Stimulated activated CD4-positive, alpha-beta T cell treated with anti-CD3 and anti-CD28 coated beads, Interleukin-1b, Interleukin-23, amount 100 ng/mL, for 4 hours (primary cell): ENCODE data around the gene IL32.

Source experiments
- DNase-seq, 2 donors: peaks; one replicate each; pipeline ENCODE4 v3.0.0-alpha.2; 2020; ENCODE audit warnings: low read depth in 2 of 2

The IL32 gene

GRCh38 chr16:3027983-3028715, 37.3 kb upstream of the IL32 start:
- DNase-seq: peak; percentile 86 to 91

- DNase-seq: no peak
Measured at GRCh38 chr16:3028716-3029319, 36.6 kb upstream of the IL32 start.

- no peak for DNase-seq
Measured at GRCh38 chr16:3029491-3030221, 35.8 kb upstream of the IL32 start.

- no peak for DNase-seq
Measured at GRCh38 chr16:3030222-3031212, 34.9 kb upstream of the IL32 start.

- no peak for DNase-seq
Measured at GRCh38 chr16:3032624-3033023, 32.8 kb upstream of the IL32 start.

- no peak for DNase-seq
Measured at GRCh38 chr16:3035289-3035971, 30.0 kb upstream of the IL32 start.

GRCh38 chr16:3035972-3036725, 29.3 kb upstream of the IL32 start:
- DNase-seq: no peak

- no peak for DNase-seq
Measured at GRCh38 chr16:3036726-3037315, 28.6 kb upstream of the IL32 start, which contains the start of gene BICDL2. TSS of gene BICDL2 (minus strand) at chr16:3036944. CDS start at chr16:3035496, 1,448 bp downstream.

- DNase-seq: no peak
Measured at GRCh38 chr16:3038256-3038655, 27.2 kb upstream of the IL32 start.

GRCh38 chr16:3038896-3039295, 26.5 kb upstream of the IL32 start:
- no peak for DNase-seq

GRCh38 chr16:3042376-3042775, 23.1 kb upstream of the IL32 start:
- no peak for DNase-seq

GRCh38 chr16:3044708-3045107, 20.7 kb upstream of the IL32 start:
- DNase-seq: no peak

- DNase-seq: no peak
Measured at GRCh38 chr16:3045758-3046640, 19.4 kb upstream of the IL32 start, which contains the start of gene MMP25. TSS of gene MMP25 (plus strand) at chr16:3046561. CDS start at chr16:3046918, 357 bp downstream.

GRCh38 chr16:3046641-3047386, 18.6 kb upstream of the IL32 start:
- no peak for DNase-seq

- no peak for DNase-seq
Measured at GRCh38 chr16:3047387-3047720, 18.1 kb upstream of the IL32 start.

- DNase-seq: no peak
Measured at GRCh38 chr16:3049921-3050481, 15.4 kb upstream of the IL32 start.

- no peak for DNase-seq
Measured at GRCh38 chr16:3050487-3050886, 15.0 kb upstream of the IL32 start.

- DNase-seq: no peak
Measured at GRCh38 chr16:3051009-3051408, 14.4 kb upstream of the IL32 start.
